ENCODE measurements around the gene MEGF9.

DNA sequence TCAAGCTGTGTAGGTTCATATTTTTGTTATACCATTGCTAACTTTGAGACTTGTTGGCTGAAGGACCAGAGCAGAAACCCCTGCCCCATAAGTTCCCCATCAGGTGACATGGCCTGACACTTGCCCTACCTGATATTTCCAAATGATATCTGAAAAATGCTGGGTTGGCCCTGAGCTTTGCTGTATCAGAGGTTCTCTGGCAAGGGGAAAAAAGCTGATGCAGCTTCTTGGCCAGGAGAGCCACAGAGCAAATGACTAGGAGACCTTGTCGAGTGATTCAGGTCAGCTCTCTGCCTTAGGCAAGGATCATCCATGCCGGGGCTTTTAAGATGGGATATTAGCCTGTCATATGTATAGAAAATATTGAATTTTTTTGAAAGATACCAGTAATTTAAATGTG lies 2.9 kb upstream of the MEGF9 start:
- TF ChIP-seq NR2C2 (CRISPR knock-in tag; IDR thresholded peaks at IDR 0.05; ENCODE audit: borderline replicate concordance): no peak
- no peak for TF ChIP-seq KAT7 (CRISPR knock-in tag; IDR thresholded peaks at IDR 0.05; ENCODE audit: borderline replicate concordance)
- no peak for TF ChIP-seq NFIC (IDR thresholded peaks at IDR 0.05; ENCODE audit: low read length)
- TF ChIP-seq, protein P1, sequence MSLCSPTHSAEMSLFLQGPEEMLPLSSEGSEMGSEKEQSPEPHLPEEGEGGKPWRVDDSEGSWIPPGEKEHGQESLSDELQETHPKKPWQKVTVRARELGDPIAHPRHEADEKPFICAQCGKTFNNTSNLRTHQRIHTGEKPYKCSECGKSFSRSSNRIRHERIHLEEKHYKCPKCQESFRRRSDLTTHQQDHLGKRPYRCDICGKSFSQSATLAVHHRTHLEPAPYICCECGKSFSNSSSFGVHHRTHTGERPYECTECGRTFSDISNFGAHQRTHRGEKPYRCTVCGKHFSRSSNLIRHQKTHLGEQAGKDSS (CRISPR knock-in tag; IDR thresholded peaks at IDR 0.05; ENCODE audit: borderline replicate concordance, low read depth): no peak
- TF ChIP-seq, protein P2, sequence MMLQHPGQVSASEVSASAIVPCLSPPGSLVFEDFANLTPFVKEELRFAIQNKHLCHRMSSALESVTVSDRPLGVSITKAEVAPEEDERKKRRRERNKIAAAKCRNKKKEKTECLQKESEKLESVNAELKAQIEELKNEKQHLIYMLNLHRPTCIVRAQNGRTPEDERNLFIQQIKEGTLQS (CRISPR knock-in tag; IDR thresholded peaks at IDR 0.05): no peak
- no peak for TF ChIP-seq EP300 (IDR thresholded peaks at IDR 0.05; ENCODE audit: low read depth in 2 of 2, low read length in 2 of 2)
- no peak for TF ChIP-seq EP300 (CRISPR knock-in tag; IDR thresholded peaks at IDR 0.05; ENCODE audit: borderline replicate concordance)
- TF ChIP-seq CCAR2 (optimal IDR thresholded peaks at IDR 0.05; ENCODE audit: low read depth, low read length): no peak
- TF ChIP-seq ZNF24 (IDR thresholded peaks at IDR 0.05): no peak
- no peak for TF ChIP-seq CHCHD3 (CRISPR knock-in tag; IDR thresholded peaks at IDR 0.05)
- TF ChIP-seq, protein P3, sequence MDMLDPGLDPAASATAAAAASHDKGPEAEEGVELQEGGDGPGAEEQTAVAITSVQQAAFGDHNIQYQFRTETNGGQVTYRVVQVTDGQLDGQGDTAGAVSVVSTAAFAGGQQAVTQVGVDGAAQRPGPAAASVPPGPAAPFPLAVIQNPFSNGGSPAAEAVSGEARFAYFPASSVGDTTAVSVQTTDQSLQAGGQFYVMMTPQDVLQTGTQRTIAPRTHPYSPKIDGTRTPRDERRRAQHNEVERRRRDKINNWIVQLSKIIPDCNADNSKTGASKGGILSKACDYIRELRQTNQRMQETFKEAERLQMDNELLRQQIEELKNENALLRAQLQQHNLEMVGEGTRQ (IDR thresholded peaks at IDR 0.05; ENCODE audit: low read depth, low read length): no peak
- TF ChIP-seq, protein P3 (CRISPR knock-in tag; IDR thresholded peaks at IDR 0.05; ENCODE audit: borderline replicate concordance): no peak
